Jurkat, Clone E6-1 (cell line): Measurements from ENCODE around the gene SCT.

ENCODE experiments used
- DNase-seq: peaks from one replicate; pipeline ENCODE4 v3.0.0-alpha.2; 2011; ENCODE audit warnings: low read depth, low spot score
- H3K4me3 ChIP-seq: 2 replicates; pipeline ENCODE4 v1.5.1; 2011; ENCODE audit warnings: mild to moderate bottlenecking, low read length, control low read depth, moderate library complexity

The SCT gene

GRCh38 chr11:624705-625635 lies 2.0 kb downstream of the SCT start, which contains the start of gene CDHR5:
TSS of gene CDHR5 (minus strand) at chr11:624955. CDS start at chr11:624902, 53 bp downstream.
- no peak within 1 kb of the TSS for H3K4me3 ChIP-seq
- DNase-seq, result no peak

GRCh38 chr11:623999-624704 lies 2.8 kb downstream of the SCT start:
- no peak overlapping the region for H3K4me3 ChIP-seq
- no peak for DNase-seq

GRCh38 chr11:623349-623869 lies 3.6 kb downstream of the SCT start:
- H3K4me3 ChIP-seq, result no peak overlapping the region
- DNase-seq, result no peak

GRCh38 chr11:621838-622237 lies 5.1 kb downstream of the SCT start:
- no peak overlapping the region for H3K4me3 ChIP-seq
- DNase-seq, result no peak

GRCh38 chr11:620935-621814 lies 5.8 kb downstream of the SCT start:
- H3K4me3 ChIP-seq, result no peak overlapping the region
- no peak for DNase-seq

- DNase-seq, result no peak
- H3K4me3 ChIP-seq, result no peak overlapping the region
Measured at GRCh38 chr11:620201-620600, 6.8 kb downstream of the SCT start.

DNA sequence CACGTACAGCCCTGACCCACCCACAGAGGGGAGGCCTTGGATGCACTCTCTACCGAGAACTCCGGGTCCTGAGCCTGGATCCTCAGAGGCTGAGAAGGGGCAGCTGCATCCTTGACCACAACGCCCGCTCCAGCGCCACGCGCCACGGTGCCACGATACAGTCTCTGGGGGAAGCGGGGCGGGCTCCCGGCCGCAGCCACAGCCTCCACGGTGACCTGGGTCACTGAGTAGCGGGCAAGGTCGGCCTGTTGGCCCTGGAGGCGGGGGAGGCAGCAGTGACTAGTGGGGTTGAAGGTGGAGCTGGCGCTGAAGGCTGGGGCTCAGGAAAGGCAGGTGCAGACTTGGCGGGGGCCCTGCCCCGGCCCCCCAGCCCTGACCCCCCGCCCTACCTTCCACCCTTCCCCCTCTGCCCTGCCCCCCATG lies 7.3 kb downstream of the SCT start:
- no peak overlapping the region for H3K4me3 ChIP-seq
- no peak for DNase-seq

- DNase-seq, result no peak
- no peak overlapping the region for H3K4me3 ChIP-seq
Measured at GRCh38 chr11:618856-619627, 7.9 kb downstream of the SCT start.

DNA sequence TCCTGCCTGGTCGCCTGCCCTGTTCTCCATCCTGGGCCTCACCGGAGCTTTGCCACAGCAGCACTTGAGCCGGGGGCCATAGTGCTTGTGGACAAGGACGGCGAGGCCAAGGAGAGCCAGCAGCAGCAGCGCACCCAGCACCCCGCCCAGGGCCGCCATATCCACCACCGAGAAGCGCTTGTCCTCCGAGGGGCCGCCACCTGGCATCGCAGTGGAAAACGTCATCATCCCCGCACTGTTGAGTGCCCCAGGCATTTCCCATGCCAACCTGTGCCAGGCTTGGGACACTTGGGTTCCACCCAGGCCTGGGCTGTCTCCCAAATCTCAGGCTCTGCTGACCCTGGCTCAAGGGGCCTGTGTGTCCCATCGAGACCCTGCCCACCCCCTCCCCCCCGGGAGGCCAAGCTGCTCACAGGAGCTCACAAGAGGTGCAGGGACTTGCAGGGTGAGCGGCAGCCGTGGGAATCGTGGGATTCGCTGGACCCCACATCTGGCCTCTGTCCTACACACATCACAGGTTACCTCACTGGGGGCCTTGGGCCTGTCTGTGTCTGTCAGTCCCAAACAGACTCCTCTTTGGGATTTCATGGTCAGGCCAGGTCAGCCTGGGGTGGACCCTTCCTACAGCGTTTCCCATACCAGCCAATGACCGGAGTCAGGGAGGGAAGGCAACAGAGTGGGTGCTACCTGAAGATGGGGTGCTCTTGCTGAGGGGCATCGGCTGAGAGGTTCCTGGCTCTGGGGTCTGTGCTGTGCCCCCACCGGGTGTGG lies 8.9 kb downstream of the SCT start:
- DNase-seq, result no peak
- no peak overlapping the region for H3K4me3 ChIP-seq

GRCh38 chr11:617199-617911 lies 9.6 kb downstream of the SCT start:
- H3K4me3 ChIP-seq, result no peak overlapping the region
- no peak for DNase-seq

DNA sequence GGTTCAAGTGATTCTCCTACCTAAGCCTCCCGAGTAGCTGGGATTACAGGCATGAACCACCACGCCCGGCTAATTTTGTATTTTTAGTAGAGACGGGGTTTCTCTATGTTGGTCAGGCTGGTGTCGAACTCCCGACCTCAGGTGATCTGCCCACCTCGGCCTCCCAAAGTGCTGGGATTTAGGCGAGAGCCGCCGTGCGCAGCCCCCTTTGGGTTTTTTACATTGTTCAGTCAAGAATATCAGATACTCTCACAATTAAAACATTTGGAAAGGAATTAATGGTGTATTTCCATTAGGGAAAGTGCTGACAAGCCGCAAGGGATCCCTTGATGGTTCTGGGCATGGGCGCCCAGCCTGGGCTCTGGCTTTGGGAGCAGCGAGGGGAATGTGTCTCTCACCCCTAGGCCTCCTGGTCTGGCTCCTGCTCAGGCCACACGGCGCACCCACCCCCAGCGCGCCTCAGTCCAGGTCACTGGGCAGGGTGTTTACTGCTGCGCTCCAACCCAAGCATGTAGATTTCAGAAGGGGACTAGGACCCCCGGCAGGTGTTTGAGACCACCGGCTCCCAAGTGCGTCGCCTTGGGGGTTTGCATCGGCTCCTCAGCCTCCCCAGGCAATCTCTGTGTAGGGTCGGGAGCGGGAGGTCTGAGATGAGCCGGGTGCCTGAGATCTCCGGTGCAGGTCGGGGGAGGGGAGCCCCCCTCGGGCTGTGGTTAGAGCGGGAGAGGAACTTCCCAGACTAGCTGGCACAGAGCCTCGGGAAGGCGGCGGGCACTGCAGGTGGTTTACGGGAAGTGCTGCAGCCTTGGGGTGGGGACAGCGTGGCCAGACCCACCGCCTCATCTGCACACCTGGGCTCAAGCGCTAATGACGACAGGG lies 10.4 kb downstream of the SCT start:
- peak overlapping the region; percentile 60 for H3K4me3 ChIP-seq

DNA sequence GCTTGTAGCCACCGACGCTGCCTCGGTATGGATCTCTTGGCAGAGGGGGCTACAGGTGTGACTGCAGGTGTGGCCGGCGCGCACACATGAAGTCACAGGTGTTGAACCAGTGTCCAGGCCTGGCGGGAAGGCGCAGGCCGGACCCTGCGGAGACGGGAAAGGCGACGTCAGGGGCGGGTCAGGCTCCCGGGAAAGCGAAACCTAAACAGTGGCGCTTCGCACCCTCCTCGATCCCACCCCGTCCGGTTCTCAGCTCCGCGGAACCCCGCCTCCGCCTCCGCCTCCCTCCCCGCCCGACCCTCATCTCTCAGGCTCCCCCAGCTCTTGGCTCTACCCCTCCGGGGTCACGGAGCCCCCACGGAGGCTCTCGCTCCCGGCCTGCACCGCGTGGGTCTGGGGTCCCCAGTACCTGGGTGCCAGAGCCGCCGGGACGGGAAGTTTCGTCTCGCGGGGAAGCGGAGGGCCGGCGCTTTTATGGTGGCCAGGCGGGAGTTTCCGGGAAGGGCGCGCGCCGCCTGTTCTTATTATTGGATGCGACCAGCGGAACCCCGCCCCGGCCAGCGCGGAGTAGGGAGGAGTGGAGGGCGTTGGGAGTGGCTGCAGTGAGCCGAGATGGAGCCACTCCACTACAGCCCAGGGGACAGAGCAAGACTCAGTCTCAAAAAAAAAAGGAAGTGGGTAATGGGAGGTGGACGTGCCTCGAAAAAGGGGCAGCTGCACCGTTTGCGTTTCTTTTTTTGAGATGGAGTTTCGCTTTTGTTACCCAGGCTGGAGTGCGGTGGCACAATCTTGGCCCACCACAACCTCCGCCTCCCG lies 11.3 kb downstream of the SCT start, which contains the start of gene IRF7:
Gene IRF7, minus strand, starts transcription at position 447 of the 816 bp plus-strand sequence. CDS start 586 bp downstream, outside the sequence.
- peak; percentile 68 for DNase-seq
- H3K4me3 ChIP-seq, result peak within 1 kb of the TSS; percentile 60

More for the DNA sequence above, 10.4 kb downstream of the SCT start:
- DNase-seq, result no peak

DNA sequence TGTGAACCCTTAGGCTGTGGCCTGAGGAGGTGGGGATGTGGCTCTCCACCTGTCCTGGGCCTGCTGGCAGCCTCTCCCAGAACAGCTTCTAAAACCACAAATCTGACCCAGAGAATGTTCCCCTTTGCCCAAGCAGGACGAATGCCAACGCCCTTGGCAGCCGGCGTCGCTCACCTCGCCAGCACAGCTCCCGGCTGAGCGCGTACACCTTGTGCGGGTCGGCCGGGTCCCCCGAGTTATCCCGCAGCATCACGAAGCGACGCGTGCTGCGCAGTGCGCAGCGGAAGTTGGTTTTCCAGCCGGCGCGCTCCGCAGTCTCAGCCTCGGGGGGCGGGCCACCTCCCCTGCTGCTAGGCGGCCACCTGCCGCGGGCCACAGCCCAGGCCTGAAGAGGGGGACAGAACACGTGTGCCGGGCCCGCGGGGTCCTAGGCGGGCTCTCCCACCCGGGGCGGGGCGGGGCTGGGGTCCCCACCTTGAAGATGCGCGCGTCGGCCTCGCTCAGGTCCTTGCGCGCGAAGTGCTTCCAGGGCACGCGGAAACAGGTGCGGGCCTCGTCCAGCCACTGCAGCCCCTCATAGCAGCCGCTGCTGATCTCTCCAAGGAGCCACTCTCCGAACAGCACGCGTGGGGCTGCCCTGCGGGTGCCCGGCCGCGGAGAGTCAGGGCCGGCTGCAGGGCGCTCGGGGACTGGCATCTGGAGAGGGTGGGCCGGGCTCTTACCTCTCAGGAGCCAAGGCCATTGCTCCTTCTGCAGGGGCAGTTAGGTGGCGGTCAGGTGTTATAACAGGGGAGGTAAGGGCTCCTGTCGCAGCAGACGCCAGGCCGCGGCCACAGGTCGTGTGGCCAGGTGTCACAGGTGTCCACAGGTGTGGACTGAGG lies 12.1 kb downstream of the SCT start:
- DNase-seq, result no peak
- H3K4me3 ChIP-seq, result peak overlapping the region; percentile 60

DNA sequence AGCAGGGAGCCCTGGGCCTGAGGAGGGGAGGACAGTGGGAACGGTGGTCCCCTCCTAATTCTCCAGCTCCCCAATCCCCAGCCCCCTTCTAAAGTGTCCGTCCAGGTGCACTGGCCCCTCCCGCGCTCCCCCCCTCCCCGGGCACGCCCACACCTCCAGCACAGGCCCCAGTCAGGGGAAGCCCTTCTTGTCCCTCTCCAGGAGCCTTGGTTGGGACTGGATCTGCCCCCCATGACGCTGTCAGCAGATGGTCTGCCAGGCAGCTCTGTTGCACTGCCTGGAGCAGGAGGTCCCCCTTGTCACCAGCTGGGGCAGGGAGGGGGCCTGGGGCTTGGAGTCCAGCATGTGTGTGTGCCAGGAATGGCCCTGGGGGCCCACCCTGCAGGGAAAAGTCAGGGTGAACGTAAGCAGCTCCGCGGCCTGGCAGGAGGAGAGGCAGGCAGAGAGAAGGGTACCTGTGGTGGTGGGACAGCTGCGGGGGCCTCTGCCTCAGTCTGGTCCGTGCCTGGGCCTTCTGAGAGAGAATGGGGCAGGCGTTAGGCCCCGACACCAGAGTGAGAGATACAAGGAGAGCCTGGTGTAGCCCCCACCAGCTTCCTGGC lies 12.9 kb downstream of the SCT start:
- no peak overlapping the region for H3K4me3 ChIP-seq
- DNase-seq, result no peak
